Measurements from ENCODE around the gene EPN2.
"Not testable (repeated sequence)": the region's sequence is repeated elsewhere in the genome, so short reads cannot be mapped to it uniquely, and the experiment has no call there.

- not testable (repeated sequence) for TF ChIP-seq EZH2 (IDR thresholded peaks at IDR 0.05; ENCODE audit: borderline replicate concordance, low read length); CTCF (conservative IDR thresholded peaks at IDR 0.05 in 1 of 2, IDR thresholded peaks at IDR 0.05 in 1 of 2; ENCODE audit: extremely low read depth in 1 of 2, insufficient read depth in 1 of 2, low read depth in 1 of 2, low read length in 2 of 2)
Measured at GRCh38 chr17:19189781-19190405, 47.3 kb upstream of the EPN2 start.

Data from mammary epithelial cell (primary cell).